HepG2 (cell line): ENCODE results near the gene CSNK1G3. TPM values are rescaled to one million over a fixed set of nuclear protein-coding genes. Genes with fewer than 3 reads are reported as not detected.

ENCODE experiments used
- ATAC-seq: fragments of 200-7000 bp; cut with Tn5 transposase; 3 replicates; pipeline ENCODE4 v1.9.1; 2020; ENCODE audit warnings: mild to moderate bottlenecking, moderate library complexity
- BruUV-seq: library from RNA; stranded (reverse); fragments of 400-500 nt; replicated peaks from 2 replicates; lab custom pipeline; 2021; lab: Mats Ljungman, UMichigan
- CTCF ChIA-PET: fragments of 300-600 bp; formaldehyde crosslinking; extraction: SDS; loops from one replicate; lab custom pipeline; 2021; ENCODE audit warnings: low total read pairs, inconsistent platforms, low intra/inter-chr PET ratio; lab: Yijun Ruan, JAX
- POLR2A ChIA-PET: fragments of 350-600 bp; sonication (Branson Sonifier 250); formaldehyde crosslinking; loops from one replicate; lab custom pipeline; 2020; ENCODE audit warnings: antibody characterized with exemption, inconsistent platforms; lab: Yijun Ruan, JAX
- DNase-seq: peaks from one replicate; pipeline ENCODE4 v3.0.0-alpha.2; 2015; ENCODE audit warnings: low spot score
- FAIRE-seq: peaks from 3 replicates; lab custom pipeline; 2011; peaks lifted over from hg19 to GRCh38; lab: Jason Lieb, UNC
- H2AFZ ChIP-seq: one replicate; pipeline ENCODE4 v1.6.1; 2011; ENCODE audit warnings: low read length, inconsistent platforms
- H3K27ac ChIP-seq: fragments of 300-600 bp; 3 replicates; pipeline ENCODE4 v1.8.0; 2011; ENCODE audit warnings: mixed run types, mild to moderate bottlenecking, mixed read lengths, low read length, inconsistent platforms; ENCODE audit not compliant: insufficient read depth; ENCODE audit errors: extremely low read length
- H3K27me3 ChIP-seq, 2 experiments: fragments of 200-600 bp in 1 of 2; 2 replicates in 1 of 2; 3 replicates in 1 of 2; pipeline versions ENCODE4 v1.6.0 to v1.8.0; 2011; ENCODE audit warnings: low read length in 2 of 2, mild to moderate bottlenecking in 2 of 2, moderate library complexity in 2 of 2, inconsistent platforms in 1 of 2; ENCODE audit not compliant: insufficient read depth in 2 of 2, control insufficient read depth in 1 of 2
- H3K36me3 ChIP-seq, 2 experiments: fragments of 200-600 bp in 1 of 2; replicated peaks in 1 of 2; 2 replicates in 1 of 2; 3 replicates in 1 of 2; pipeline versions ENCODE4 v1.5.1 to v1.8.0; 2011; ENCODE audit warnings: low read length in 2 of 2, inconsistent platforms in 1 of 2; ENCODE audit not compliant: insufficient read depth in 2 of 2, control insufficient read depth in 1 of 2
- H3K4me1 ChIP-seq: 2 replicates; pipeline ENCODE4 v1.5.1; 2012; ENCODE audit warnings: low read length, inconsistent platforms; ENCODE audit not compliant: insufficient read depth
- H3K4me2 ChIP-seq: 2 replicates; pipeline ENCODE4 v1.6.0; 2011; ENCODE audit warnings: low read depth, low read length, inconsistent platforms
- H3K4me3 ChIP-seq, 3 experiments: fragments of 200-600 bp in 1 of 3; sonication (generic), shearing (Covaris generic) in 1 of 3; replicated peaks in 1 of 3; 2 replicates each; pipeline ENCODE4 v1.5.1; 2011 to 2016; ENCODE audit warnings: low read length in 3 of 3, inconsistent platforms in 2 of 3, low read depth in 2 of 3, mild to moderate bottlenecking in 2 of 3, control low read depth in 1 of 3, mixed read lengths in 1 of 3; ENCODE audit not compliant: insufficient read depth in 1 of 3
- H3K79me2 ChIP-seq: one replicate; pipeline ENCODE4 v1.6.1; 2011; ENCODE audit warnings: low read length, inconsistent platforms; ENCODE audit not compliant: insufficient read depth
- H3K9ac ChIP-seq: 2 replicates; pipeline ENCODE4 v1.6.0; 2011; ENCODE audit warnings: mild to moderate bottlenecking, low read depth, low read length, inconsistent platforms; ENCODE audit not compliant: insufficient read depth
- H3K9me3 ChIP-seq: 2 replicates; pipeline ENCODE4 v1.5.1; 2012; ENCODE audit warnings: mild to moderate bottlenecking, low read length
- H4K20me1 ChIP-seq: 2 replicates; pipeline ENCODE4 v1.6.0; 2011; ENCODE audit warnings: inconsistent platforms, mild to moderate bottlenecking, low read length, moderate library complexity; ENCODE audit not compliant: insufficient read depth
- ATF7 ChIP-seq, 2 experiments: fragments of 450-650 bp in 1 of 2; sonication (generic) in 1 of 2; formaldehyde crosslinking in 1 of 2; IDR thresholded peaks; 2 replicates each; pipeline versions ENCODE4 v1.4.0 to v1.6.1; 2016 to 2020; ENCODE audit warnings: antibody characterized with exemption in 1 of 2, mild to moderate bottlenecking in 1 of 2, missing genetic modification reagents in 1 of 2
- DZIP1 ChIP-seq: sonication (generic); formaldehyde crosslinking; IDR thresholded peaks from 2 replicates; pipeline ENCODE4 v1.5.0; 2020; ENCODE audit warnings: mild to moderate bottlenecking, missing genetic modification reagents
- HNRNPLL ChIP-seq: fragments of 200-400 bp; formaldehyde crosslinking; IDR thresholded peaks from 2 replicates; pipeline ENCODE4 v1.6.1; 2017; ENCODE audit warnings: mild to moderate bottlenecking, low read depth, low read length; ENCODE audit not compliant: poor library complexity, severe bottlenecking
- KLF16 ChIP-seq, 2 experiments: sonication (generic) in 1 of 2; formaldehyde crosslinking in 1 of 2; IDR thresholded peaks; 2 replicates each; pipeline versions ENCODE4 v1.6.1 to v1.8.0; 2016 to 2023; ENCODE audit warnings: missing genetic modification reagents in 2 of 2, missing compliant biosample characterization in 1 of 2
- RERE ChIP-seq: IDR thresholded peaks from 2 replicates; pipeline ENCODE4 v1.6.1; 2016; ENCODE audit warnings: low read depth, missing genetic modification reagents, missing compliant biosample characterization
- SATB2 ChIP-seq: sonication (generic); formaldehyde crosslinking; IDR thresholded peaks from 2 replicates; pipeline ENCODE4 v1.5.0; 2020; ENCODE audit warnings: missing genetic modification reagents
- SIX1 ChIP-seq: sonication (generic); formaldehyde crosslinking; IDR thresholded peaks from 2 replicates; pipeline ENCODE4 v1.4.0; 2020; ENCODE audit warnings: missing genetic modification reagents, borderline replicate concordance
- SMAD9 ChIP-seq: sonication (generic); formaldehyde crosslinking; IDR thresholded peaks from 2 replicates; pipeline ENCODE4 v1.5.1; 2020; ENCODE audit warnings: mild to moderate bottlenecking, missing genetic modification reagents
- SUZ12 ChIP-seq: fragments of 150-350 bp; IDR thresholded peaks from 2 replicates; pipeline ENCODE4 v1.6.1; 2014; ENCODE audit warnings: low read depth, low read length
- THAP7 ChIP-seq: sonication (generic); formaldehyde crosslinking; IDR thresholded peaks from 2 replicates; pipeline ENCODE4 v1.8.1; 2023; ENCODE audit warnings: mild to moderate bottlenecking, missing genetic modification reagents
- ZNF557 ChIP-seq: sonication (generic); formaldehyde crosslinking; IDR thresholded peaks from 2 replicates; pipeline ENCODE4 v1.4.0; 2020; ENCODE audit warnings: missing genetic modification reagents
- ZNF772 ChIP-seq: sonication (generic); formaldehyde crosslinking; IDR thresholded peaks from 2 replicates; pipeline ENCODE4 v1.5.0; 2020; ENCODE audit warnings: mild to moderate bottlenecking, missing genetic modification reagents
- ZNF781 ChIP-seq: sonication (generic); formaldehyde crosslinking; IDR thresholded peaks from 2 replicates; pipeline ENCODE4 v1.5.1; 2020; ENCODE audit warnings: borderline replicate concordance, mild to moderate bottlenecking, missing genetic modification reagents; ENCODE audit errors: not compliant biosample characterization
- ZZZ3 ChIP-seq: sonication (generic); formaldehyde crosslinking; IDR thresholded peaks from 2 replicates; pipeline ENCODE4 v1.4.0; 2020; ENCODE audit warnings: missing genetic modification reagents, mild to moderate bottlenecking, borderline replicate concordance
- WGBS: methylation state at CpG from one replicate; pipeline ENCODE4 v1.1.6; 2017; ENCODE audit warnings: low lambda C conversion rate; 5-methylcytosine and 5-hydroxymethylcytosine counted together
- in situ Hi-C: cut with HindIII; loops from 2 replicates; pipeline ENCODE4 v1.10.0; 2017; ENCODE audit warnings: low pct_unique_long_range_greater_than_20kb; ENCODE audit not compliant: extremely low pct_ligation_motif_present
- intact Hi-C: fragments of 100-400 bp; cut with micrococcal nuclease; formaldehyde crosslinking; loops from one replicate; pipeline ENCODE4 v1.10.0; 2022; ENCODE audit not compliant: unreplicated experiment
- polyA plus RNA-seq, 8 experiments: library from polyadenylated mRNA; depleted of rRNA in 3 of 8; stranded (reverse) in 7 of 8; unstranded in 1 of 8; fragments of >200 nt; fragmentation: Illumina TruSeq in 4 of 8; extraction: Trizol in 4 of 8; gene quantifications; 2 replicates each; pipeline versions ENCODE4 v1.2.1 to v1.2.3, GENCODE V29; 2011 to 2016; ENCODE audit warnings: low read depth in 4 of 8, missing spikeins in 1 of 8, mixed read lengths in 1 of 8; ENCODE audit not compliant: insufficient read depth in 1 of 8
- total RNA-seq, 5 experiments: library from RNA; depleted of rRNA; stranded (reverse); fragments of >200 nt; fragmentation: Illumina TruSeq; extraction: Trizol; gene quantifications; 2 replicates each; pipeline ENCODE4 v1.2.3, GENCODE V29; 2016; ENCODE audit warnings: low read depth in 1 of 5

Gene CSNK1G3
- total and polyA plus RNA-seq, 2 of the 13 experiments (the other 11 are each of a cell fraction or from before 2014, with no cell fraction given): 11.3 to 31.5 TPM

GRCh38 chr5:123557907-123558306 lies 45.9 kb downstream of the CSNK1G3 start (continued):
- no peak for TF ChIP-seq DZIP1 (CRISPR knock-in tag)
- no peak for TF ChIP-seq ZNF557 (CRISPR knock-in tag)
- TF ChIP-seq SMAD9 (CRISPR knock-in tag): no peak

- no TSS peak for BruUV-seq
- WGBS: 98% methylated on average over 5 of the region's 5 CpGs
- Histone ChIP-seq H4K20me1 (no peaks in the 10 kb centered on the region), H3K4me3 (no peak overlapping the region), H3K4me1 (no peaks in the 10 kb centered on the region), H3K27ac (no peak overlapping the region), H3K9ac (no peak overlapping the region), H2AFZ (no peak overlapping the region), H3K4me2 (no peak overlapping the region), H3K27me3 (no peaks in the 10 kb centered on the region), H3K36me3 (peaks cover 0 to 1% of the 10 kb centered on the region in 2 experiments; a peak in 2 of 5 replicates), H3K79me2 (no peaks in the 10 kb centered on the region), H3K9me3 (no peaks in the 10 kb centered on the region)
- DNase-seq (no peak), ATAC-seq (no peak), FAIRE-seq (no peak)
- ChIA-PET CTCF (no interaction called here), POLR2A (no interaction called here)
- in situ Hi-C loops: no loop called here
- intact Hi-C loops: no loop called here
- no peak for TF ChIP-seq SATB2 (CRISPR knock-in tag)
- no peak for TF ChIP-seq ZZZ3
- TF ChIP-seq RERE (CRISPR knock-in tag): no peak
- no peak for TF ChIP-seq KLF16 (CRISPR knock-in tag; IDR thresholded peaks at IDR 0.05)
- TF ChIP-seq SUZ12: no peak
- no peak for TF ChIP-seq THAP7 (CRISPR knock-in tag)
- no peak for TF ChIP-seq ZNF781
- TF ChIP-seq SIX1 (CRISPR knock-in tag): no peak
- no peak for TF ChIP-seq ZNF772
- TF ChIP-seq ATF7 (IDR thresholded peaks at IDR 0.05): no peak
- TF ChIP-seq ATF7 (CRISPR knock-in tag; IDR thresholded peaks at IDR 0.05): no peak
- TF ChIP-seq HNRNPLL: no peak
These were observed 46.9 kb downstream of the CSNK1G3 start for GRCh38 chr5:123558762-123559433.
